Effector memory CD4-positive, alpha-beta T cell (primary cell): ENCODE data around the gene CLTC.
"Not testable (repeated sequence)": the region's sequence is repeated elsewhere in the genome, so short reads cannot be mapped to it uniquely, and the experiment has no call there.

ENCODE experiments used
- DNase-seq, 3 donors: peaks; one replicate each; pipeline ENCODE4 v3.0.0-alpha.2; 2020
- H3K27ac ChIP-seq: 2 replicates; pipeline ENCODE4 v1.7.0; 2013; ENCODE audit warnings: mild to moderate bottlenecking, low read length, moderate library complexity; ENCODE audit not compliant: insufficient read depth, poor library complexity, severe bottlenecking
- H3K27me3 ChIP-seq: replicated peaks from 2 replicates; pipeline ENCODE4 v1.7.0; 2013; ENCODE audit warnings: mild to moderate bottlenecking, low read length; ENCODE audit not compliant: insufficient read depth, control insufficient read depth, poor library complexity, severe bottlenecking
- H3K36me3 ChIP-seq: 2 replicates; pipeline ENCODE4 v1.7.0; 2013; ENCODE audit warnings: mild to moderate bottlenecking, low read length, moderate library complexity; ENCODE audit not compliant: control insufficient read depth, insufficient read depth
- H3K4me1 ChIP-seq: 2 replicates; pipeline ENCODE4 v1.7.0; 2013; ENCODE audit warnings: low read length, mild to moderate bottlenecking; ENCODE audit not compliant: control insufficient read depth, insufficient read depth, poor library complexity, severe bottlenecking
- H3K4me3 ChIP-seq: 2 replicates; pipeline ENCODE4 v1.7.0; 2013; ENCODE audit warnings: low read length, low read depth, mild to moderate bottlenecking; ENCODE audit not compliant: insufficient read depth, poor library complexity, severe bottlenecking
- H3K9me3 ChIP-seq: 2 replicates; pipeline ENCODE4 v1.7.0; 2013; ENCODE audit warnings: mild to moderate bottlenecking, low read length, moderate library complexity; ENCODE audit not compliant: control insufficient read depth

CLTC gene

DNA sequence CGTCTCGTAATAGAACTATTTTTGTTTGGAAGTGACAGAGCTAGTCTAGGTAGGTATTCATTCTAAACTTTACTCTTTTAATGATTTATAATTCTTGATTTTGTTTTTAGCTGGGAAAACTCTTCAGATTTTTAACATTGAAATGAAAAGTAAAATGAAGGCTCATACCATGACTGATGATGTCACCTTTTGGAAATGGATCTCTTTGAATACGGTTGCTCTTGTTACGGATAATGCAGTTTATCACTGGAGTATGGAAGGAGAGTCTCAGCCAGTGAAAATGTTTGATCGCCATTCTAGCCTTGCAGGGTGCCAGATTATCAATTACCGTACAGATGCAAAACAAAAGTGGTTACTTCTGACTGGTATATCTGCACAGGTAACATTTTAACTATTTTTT, 27.6 kb downstream of the CLTC start:
- no peak overlapping the region for H3K4me3 ChIP-seq
- peaks cover 5% of the 10 kb centered on the region for H3K4me1 ChIP-seq
- no peaks in the 10 kb centered on the region for H3K27me3 ChIP-seq
- H3K27ac ChIP-seq = no peak overlapping the region
- no peaks in the 10 kb centered on the region for H3K9me3 ChIP-seq
- H3K36me3 ChIP-seq = peaks cover 54% of the 10 kb centered on the region
- DNase-seq = no peak

DNA sequence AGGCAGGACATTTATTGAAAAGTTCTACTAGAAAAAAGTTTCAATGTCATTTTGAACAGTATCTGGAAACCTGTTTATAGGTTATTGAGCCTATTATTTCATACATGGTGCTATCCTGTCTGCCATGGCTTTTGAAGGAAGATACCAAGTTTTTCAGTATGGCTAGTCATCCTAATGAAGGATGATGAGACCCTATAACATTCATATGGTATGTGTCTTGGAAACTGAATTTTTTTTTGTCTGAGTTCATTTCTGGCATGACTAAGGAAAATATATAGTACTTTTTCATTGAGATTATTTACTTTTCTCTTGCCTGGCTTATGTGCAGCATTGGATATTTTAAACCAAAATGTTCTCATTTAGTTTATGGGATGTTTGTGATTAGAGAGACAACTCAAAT, 30.2 kb downstream of the CLTC start:
- H3K4me1 ChIP-seq = peaks cover 5% of the 10 kb centered on the region
- peaks cover 64% of the 10 kb centered on the region for H3K36me3 ChIP-seq
- no peaks in the 10 kb centered on the region for H3K9me3 ChIP-seq
- H3K27me3 ChIP-seq = no peaks in the 10 kb centered on the region
- H3K27ac ChIP-seq = no peak overlapping the region
- DNase-seq = no peak
- H3K4me3 ChIP-seq = no peak overlapping the region

DNA sequence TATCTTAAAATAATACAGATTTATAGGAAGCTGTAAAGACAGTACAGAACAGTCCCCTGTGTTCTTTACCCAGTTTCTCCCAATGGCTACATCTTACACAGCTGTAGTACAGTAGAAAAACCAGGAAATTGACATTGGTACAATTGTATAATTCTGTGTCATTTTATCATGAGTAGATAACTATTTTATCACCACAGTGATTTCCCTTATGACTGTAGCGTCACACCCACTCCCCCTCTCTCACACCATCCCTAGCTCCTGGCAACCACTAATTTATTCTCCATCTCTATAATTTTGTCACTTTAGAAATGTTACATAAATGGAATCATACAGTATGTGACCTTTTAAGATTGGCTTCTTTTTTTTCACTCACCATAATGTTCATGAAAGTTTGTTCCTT, 30.9 kb downstream of the CLTC start:
- Histone ChIP-seq H3K27me3 (no peaks in the 10 kb centered on the region), H3K27ac (no peak overlapping the region), H3K9me3 (no peaks in the 10 kb centered on the region), H3K4me1 (peaks cover 5% of the 10 kb centered on the region), H3K36me3 (peaks cover 61% of the 10 kb centered on the region), H3K4me3 (no peak overlapping the region)
- no peak for DNase-seq

DNA sequence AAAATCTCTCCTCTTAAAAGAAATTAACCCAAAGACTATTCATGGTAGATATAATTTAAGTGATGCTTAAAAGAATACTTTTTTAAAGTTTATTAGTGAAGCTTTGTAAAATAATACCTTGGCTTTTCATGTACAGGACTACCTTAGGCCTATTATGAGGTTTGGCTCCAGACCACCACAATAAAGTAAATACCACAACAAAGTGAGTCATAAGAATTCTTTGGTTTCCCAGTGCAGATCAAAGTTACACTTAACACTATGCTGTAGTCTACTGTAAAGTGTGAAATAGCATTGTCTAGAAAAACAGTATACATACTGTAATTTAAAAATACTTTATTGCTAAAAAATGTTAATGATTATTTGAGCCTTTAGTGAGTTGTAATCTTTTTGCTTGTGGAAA, 31.7 kb downstream of the CLTC start:
- H3K27me3 ChIP-seq = no peaks in the 10 kb centered on the region
- no peak overlapping the region for H3K4me3 ChIP-seq
- no peak overlapping the region for H3K27ac ChIP-seq
- H3K9me3 ChIP-seq = no peaks in the 10 kb centered on the region
- peaks cover 57% of the 10 kb centered on the region for H3K36me3 ChIP-seq
- no peak for DNase-seq
- H3K4me1 ChIP-seq = peaks cover 5% of the 10 kb centered on the region

DNA sequence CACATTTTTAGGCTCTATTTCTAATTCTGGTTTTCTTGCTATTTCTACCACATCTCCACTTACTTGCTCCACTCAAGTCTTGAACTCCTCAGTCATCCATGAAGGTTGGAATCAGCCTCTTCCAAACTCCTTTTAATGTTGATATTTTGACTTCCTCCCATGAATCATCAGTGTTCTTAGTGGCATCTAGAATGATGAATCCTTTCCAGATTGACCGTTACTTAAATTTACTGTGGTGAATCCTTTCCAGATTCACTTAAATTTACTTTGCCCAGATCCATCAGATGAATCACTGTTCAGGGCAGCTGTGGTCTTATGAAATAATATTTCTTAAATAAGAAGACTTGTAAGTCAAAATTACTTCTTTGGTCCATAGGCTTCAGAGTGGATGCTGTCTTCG, 32.4 kb downstream of the CLTC start:
- DNase-seq = no peak
- Histone ChIP-seq H3K27me3 (no peaks in the 10 kb centered on the region), H3K4me1 (peaks cover 5% of the 10 kb centered on the region), H3K27ac (no peak overlapping the region), H3K4me3 (no peak overlapping the region), H3K36me3 (peaks cover 56% of the 10 kb centered on the region), H3K9me3 (no peaks in the 10 kb centered on the region)

DNA sequence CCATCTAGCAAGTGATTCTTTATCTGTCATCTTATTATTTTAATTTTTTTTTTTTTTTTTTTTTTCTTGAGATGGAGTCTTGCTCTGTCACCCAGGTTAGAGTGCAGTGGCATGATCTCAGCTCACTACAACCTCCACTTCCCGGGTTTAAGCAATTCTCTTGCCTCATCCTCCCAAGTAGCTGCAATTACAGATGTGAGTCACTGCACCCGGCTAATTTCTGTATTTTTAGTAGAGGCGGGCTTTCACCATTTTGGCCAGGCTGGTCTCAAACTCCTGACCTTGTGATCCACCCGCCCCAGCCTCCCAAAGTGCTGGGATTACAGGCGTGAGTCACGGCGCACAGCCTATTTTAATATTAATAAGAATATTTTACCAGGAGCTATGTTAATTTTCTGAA, 36.9 kb downstream of the CLTC start:
- not testable (repeated sequence) for H3K4me1 ChIP-seq, H3K9me3 ChIP-seq, H3K27me3 ChIP-seq, H3K4me3 ChIP-seq, DNase-seq, H3K27ac ChIP-seq
- peaks cover 69% of the 10 kb centered on the region for H3K36me3 ChIP-seq

DNA sequence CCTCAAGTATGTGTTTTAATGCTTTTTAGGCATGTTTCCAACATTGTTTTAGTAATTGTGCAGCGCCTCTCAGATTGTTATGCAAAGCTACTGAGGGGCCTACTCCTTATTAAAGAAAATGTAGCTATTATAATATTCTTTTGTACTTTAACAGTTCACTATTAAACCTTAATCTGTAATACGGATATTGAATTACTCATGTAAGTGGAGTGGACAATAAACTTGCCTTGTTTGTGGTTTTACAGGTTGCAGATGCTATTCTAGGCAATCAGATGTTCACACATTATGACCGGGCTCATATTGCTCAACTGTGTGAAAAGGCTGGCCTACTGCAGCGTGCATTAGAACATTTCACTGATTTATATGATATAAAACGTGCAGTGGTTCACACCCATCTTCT, 46.5 kb downstream of the CLTC start:
- no peaks in the 10 kb centered on the region for H3K27me3 ChIP-seq
- DNase-seq = no peak
- H3K4me3 ChIP-seq = no peak overlapping the region
- H3K36me3 ChIP-seq = peaks cover 65% of the 10 kb centered on the region
- no peak overlapping the region for H3K27ac ChIP-seq
- H3K9me3 ChIP-seq = no peaks in the 10 kb centered on the region
- no peaks in the 10 kb centered on the region for H3K4me1 ChIP-seq

DNA sequence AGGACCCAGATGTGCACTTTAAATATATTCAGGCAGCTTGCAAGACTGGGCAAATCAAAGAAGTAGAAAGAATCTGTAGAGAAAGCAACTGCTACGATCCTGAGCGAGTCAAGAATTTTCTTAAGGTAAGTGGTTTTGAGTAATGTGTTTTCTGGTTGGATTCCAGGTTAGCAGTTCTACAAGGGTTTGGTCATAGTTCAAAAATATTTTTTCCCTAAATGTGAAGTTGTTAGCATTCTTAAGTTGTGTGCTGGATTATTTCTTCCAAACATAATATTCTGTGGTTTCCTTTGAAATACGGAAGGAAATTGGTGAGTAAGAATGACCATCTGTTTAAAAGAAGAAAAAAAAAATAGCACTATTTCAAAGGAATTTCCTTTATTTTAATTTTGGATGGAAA, 49.1 kb downstream of the CLTC start:
- no peaks in the 10 kb centered on the region for H3K9me3 ChIP-seq

DNA sequence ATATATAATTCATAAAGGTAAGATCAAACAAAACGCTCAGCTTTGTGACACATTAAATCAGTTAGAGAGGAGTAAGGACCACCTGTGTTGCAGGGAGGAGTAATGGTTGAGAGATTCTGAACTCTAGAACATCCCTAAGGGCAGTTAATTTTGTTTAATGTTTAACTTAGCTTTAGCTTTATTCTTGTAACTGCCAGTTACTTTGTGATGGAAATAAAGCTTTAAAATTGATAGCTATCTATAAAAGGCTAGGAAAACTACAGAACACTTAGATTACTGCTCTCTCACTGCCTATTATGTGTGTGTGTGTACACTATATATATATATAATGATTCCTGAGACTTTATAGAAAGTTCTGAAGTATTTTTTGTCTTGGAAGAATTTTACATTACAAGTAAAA, 49.7 kb downstream of the CLTC start:
- no peaks in the 10 kb centered on the region for H3K27me3 ChIP-seq
- no peaks in the 10 kb centered on the region for H3K4me1 ChIP-seq
- no peaks in the 10 kb centered on the region for H3K9me3 ChIP-seq
- no peak overlapping the region for H3K4me3 ChIP-seq
- H3K36me3 ChIP-seq = peaks cover 55% of the 10 kb centered on the region
- H3K27ac ChIP-seq = no peak overlapping the region
- DNase-seq = no peak

More for the DNA sequence above, 49.1 kb downstream of the CLTC start:
- Histone ChIP-seq H3K4me3 (no peak overlapping the region), H3K27me3 (no peaks in the 10 kb centered on the region), H3K36me3 (peaks cover 54% of the 10 kb centered on the region), H3K4me1 (no peaks in the 10 kb centered on the region), H3K27ac (no peak overlapping the region)
- DNase-seq = no peak

DNA sequence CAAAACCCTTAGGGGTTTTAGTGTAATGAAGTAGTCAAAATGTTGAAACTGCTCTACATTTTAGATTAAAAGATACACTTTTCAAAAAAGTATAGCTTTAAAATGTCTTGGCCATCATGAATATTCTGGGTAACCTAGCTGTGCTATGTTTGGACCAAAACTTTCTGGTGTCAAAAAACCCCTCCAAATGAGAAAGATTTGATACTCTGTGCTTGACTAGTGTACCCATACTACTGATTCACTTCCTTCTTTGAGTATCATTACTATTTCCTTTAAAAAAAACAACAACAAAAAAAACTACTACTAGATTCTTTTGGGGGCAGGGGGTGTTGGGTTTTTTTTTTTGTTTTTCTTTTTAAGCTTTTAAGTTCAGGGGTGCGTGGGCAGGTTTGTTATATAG, 50.2 kb downstream of the CLTC start:
- H3K4me1 ChIP-seq = no peaks in the 10 kb centered on the region
- peaks cover 55% of the 10 kb centered on the region for H3K36me3 ChIP-seq
- H3K4me3 ChIP-seq = no peak overlapping the region
- no peak for DNase-seq
- H3K27ac ChIP-seq = no peak overlapping the region
- H3K27me3 ChIP-seq = no peaks in the 10 kb centered on the region
- H3K9me3 ChIP-seq = no peaks in the 10 kb centered on the region

DNA sequence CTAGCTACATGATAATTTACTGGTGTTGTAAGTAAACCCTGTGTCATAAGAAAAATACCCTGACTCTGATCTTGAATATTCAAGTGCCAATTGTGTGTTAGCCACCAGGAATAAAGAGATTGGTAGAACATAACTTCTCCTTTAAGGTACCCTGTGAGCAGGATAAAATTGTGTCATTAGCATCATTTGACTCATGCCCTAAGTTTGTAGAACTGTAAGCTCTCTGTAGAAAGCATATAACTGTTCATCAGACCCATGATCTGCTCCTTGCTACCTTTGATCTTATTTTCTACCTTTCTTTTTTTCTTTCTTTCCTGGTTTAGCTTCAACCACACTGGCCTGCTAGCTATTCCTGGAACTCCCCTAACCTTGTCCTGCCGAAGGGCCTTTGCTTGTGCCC, 51.7 kb downstream of the CLTC start:
- Histone ChIP-seq H3K27me3 (no peaks in the 10 kb centered on the region), H3K4me1 (no peaks in the 10 kb centered on the region), H3K36me3 (peaks cover 58% of the 10 kb centered on the region), H3K4me3 (no peak overlapping the region), H3K9me3 (no peaks in the 10 kb centered on the region), H3K27ac (no peak overlapping the region)
- no peak for DNase-seq
